Measurements from ENCODE around the gene COL18A1.

Gene COL18A1

DNA sequence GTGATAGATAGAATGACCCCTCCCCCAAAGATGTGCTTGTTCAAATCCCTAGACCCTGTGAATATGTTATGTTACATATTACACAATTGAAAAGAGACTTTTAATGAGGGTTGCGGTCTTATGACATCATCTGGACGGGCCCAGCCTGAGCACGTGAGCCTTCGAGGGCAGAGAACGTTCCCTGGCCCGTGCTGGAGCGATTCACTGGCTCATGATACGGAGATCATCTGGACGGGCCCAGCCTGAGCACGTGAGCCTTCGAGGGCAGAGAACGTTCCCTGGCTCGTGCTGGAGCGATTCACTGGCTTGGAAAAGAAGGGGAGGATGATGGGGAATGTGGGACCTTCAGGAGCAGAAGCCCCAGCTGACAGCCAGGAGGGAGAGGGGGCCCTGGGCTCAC lies 34.4 kb upstream of the COL18A1 start:
- DNase-seq (ENCODE audit: extremely low read depth, low read depth): no peak
- TF ChIP-seq CTCF (IDR thresholded peaks at IDR 0.05; ENCODE audit: low read depth, low read length): no peak

DNA sequence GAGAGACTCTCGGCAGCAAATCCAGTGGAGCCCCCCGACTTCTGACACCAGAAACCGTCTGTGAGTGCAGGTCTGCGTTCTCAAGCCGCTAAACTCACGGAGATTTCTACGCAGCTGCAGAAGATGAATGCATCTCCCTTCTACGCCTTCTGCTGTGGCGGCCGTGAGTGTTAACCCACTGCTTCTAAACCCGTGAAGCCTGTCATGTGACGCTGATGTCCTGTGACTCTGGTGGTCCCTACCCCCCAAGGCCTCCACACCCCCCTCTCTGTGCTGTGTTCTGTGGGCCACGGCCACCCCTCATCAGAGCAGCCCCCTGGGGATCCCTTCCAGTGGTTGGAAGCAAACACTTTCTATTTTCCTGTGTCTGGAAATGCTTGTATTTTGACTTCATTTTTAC lies 33.9 kb upstream of the COL18A1 start:
- no peak for DNase-seq (ENCODE audit: extremely low read depth, low read depth)
- TF ChIP-seq CTCF (IDR thresholded peaks at IDR 0.05; ENCODE audit: low read depth, low read length): no peak

GRCh38 chr21:45371655-45372054 lies 33.3 kb upstream of the COL18A1 start:
- TF ChIP-seq CTCF (IDR thresholded peaks at IDR 0.05; ENCODE audit: low read depth, low read length): no peak
- no peak for DNase-seq (ENCODE audit: extremely low read depth, low read depth)

DNA sequence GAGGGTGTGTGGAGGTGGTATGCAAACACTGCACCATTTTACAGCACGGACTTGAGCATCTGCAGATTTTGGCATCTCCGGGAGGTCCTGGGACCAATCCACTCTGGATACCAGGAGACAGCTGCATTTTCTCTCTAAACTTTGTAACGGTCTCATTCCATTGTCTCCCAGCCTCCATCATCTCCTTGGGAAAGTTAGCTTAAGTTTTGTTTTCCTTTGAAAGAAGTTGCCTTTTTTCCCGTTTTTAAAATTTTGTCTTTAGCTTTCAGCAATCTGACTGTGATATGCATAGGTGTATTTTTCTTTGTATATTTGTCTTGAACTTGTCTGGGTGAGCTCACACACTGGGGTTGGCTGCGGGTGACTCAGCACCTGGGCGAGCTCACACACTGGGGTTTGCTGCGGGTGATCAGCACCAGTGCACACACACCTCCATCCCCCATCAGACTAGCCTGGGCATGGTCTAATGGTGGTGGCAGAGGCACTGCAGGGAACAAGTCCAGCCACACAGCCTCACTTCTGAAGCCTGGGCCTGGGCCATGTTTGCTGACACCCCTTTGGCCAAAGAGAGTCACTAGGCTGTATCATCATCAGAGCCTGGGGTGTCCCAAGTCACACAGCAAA lies 32.1 kb upstream of the COL18A1 start:
- DNase-seq (ENCODE audit: extremely low read depth, low read depth): no peak
- TF ChIP-seq CTCF (IDR thresholded peaks at IDR 0.05; ENCODE audit: low read depth, low read length): no peak

GRCh38 chr21:45373991-45374816 lies 30.8 kb upstream of the COL18A1 start:
- no peak for TF ChIP-seq CTCF (IDR thresholded peaks at IDR 0.05; ENCODE audit: low read depth, low read length)
- no peak for DNase-seq (ENCODE audit: extremely low read depth, low read depth)

- no peak for DNase-seq (ENCODE audit: extremely low read depth, low read depth)
- no peak for TF ChIP-seq CTCF (IDR thresholded peaks at IDR 0.05; ENCODE audit: low read depth, low read length)
These were observed 30.0 kb upstream of the COL18A1 start for GRCh38 chr21:45374826-45375455.
